Liver (tissue), 9 donors: ENCODE results near the gene TSHZ2. TPM values are rescaled to one million over a fixed set of nuclear protein-coding genes. Genes with fewer than 3 reads are reported as not detected.

Source experiments
- DNase-seq: peaks from one replicate; pipeline ENCODE4 v3.0.0-alpha.2; 2017; ENCODE audit warnings: low spot score
- H3K27ac ChIP-seq, 2 donors: one replicate each; pipeline ENCODE4 v1.7.0; 2013; ENCODE audit warnings: inconsistent platforms in 2 of 2, low read length in 2 of 2, control low read depth in 1 of 2, low read depth in 1 of 2, mild to moderate bottlenecking in 1 of 2
- H3K27me3 ChIP-seq, 4 donors: one replicate each; pipeline versions ENCODE4 v1.6.1 to v1.7.0; 2013; ENCODE audit warnings: low read length in 3 of 4, inconsistent platforms in 1 of 4, mild to moderate bottlenecking in 1 of 4, moderate library complexity in 1 of 4; ENCODE audit not compliant: control insufficient read depth in 4 of 4, insufficient read depth in 4 of 4
- H3K36me3 ChIP-seq, 4 donors: one replicate each; pipeline versions ENCODE4 v1.6.1 to v1.7.0; 2013; ENCODE audit warnings: low read length in 3 of 4, mild to moderate bottlenecking in 3 of 4, low read depth in 1 of 4, moderate library complexity in 1 of 4; ENCODE audit not compliant: control insufficient read depth in 4 of 4, insufficient read depth in 3 of 4
- H3K4me1 ChIP-seq, 4 donors: one replicate each; pipeline versions ENCODE4 v1.6.1 to v1.7.0; 2013; ENCODE audit warnings: low read length in 3 of 4, mild to moderate bottlenecking in 3 of 4, moderate library complexity in 1 of 4; ENCODE audit not compliant: control insufficient read depth in 4 of 4, insufficient read depth in 4 of 4
- H3K4me3 ChIP-seq, 3 donors: one replicate each; pipeline versions ENCODE4 v1.6.1 to v1.7.0; 2013; ENCODE audit warnings: low read length in 3 of 3, control low read depth in 1 of 3, low read depth in 1 of 3, mild to moderate bottlenecking in 1 of 3
- H3K9ac ChIP-seq, 2 donors: one replicate each; pipeline ENCODE4 v1.7.0; 2013; ENCODE audit warnings: low read length in 2 of 2, mild to moderate bottlenecking in 2 of 2, moderate library complexity in 2 of 2, control low read depth in 1 of 2, low read depth in 1 of 2
- H3K9me3 ChIP-seq, 4 donors: one replicate each; pipeline versions ENCODE4 v1.6.1 to v1.7.0; 2013; ENCODE audit warnings: low read length in 3 of 4; ENCODE audit not compliant: control insufficient read depth in 4 of 4
- EGR1 ChIP-seq, 2 donors: IDR thresholded peaks; 2 replicates each; pipeline ENCODE4 v1.6.1; 2016 to 2018; ENCODE audit warnings: antibody characterized with exemption in 2 of 2, low read depth in 2 of 2
- FOXA1 ChIP-seq: IDR thresholded peaks from 2 replicates; pipeline ENCODE4 v1.6.1; 2016; ENCODE audit warnings: antibody characterized with exemption
- FOXA2 ChIP-seq: IDR thresholded peaks from 2 replicates; pipeline ENCODE4 v1.6.1; 2016; ENCODE audit warnings: antibody characterized with exemption
- GABPA ChIP-seq, 2 donors: IDR thresholded peaks in 1 of 2; conservative IDR thresholded peaks in 1 of 2; 2 replicates each; pipeline ENCODE4 v1.6.1; 2016; ENCODE audit warnings: antibody characterized with exemption in 2 of 2, mild to moderate bottlenecking in 1 of 2, moderate library complexity in 1 of 2
- HNF4A ChIP-seq, 2 donors: conservative IDR thresholded peaks; 2 replicates each; pipeline ENCODE4 v1.6.1; 2016; ENCODE audit warnings: antibody characterized with exemption in 2 of 2, mild to moderate bottlenecking in 2 of 2
- HNF4G ChIP-seq: IDR thresholded peaks from 2 replicates; pipeline ENCODE4 v1.6.1; 2016; ENCODE audit warnings: antibody characterized with exemption
- JUND ChIP-seq, 2 donors: IDR thresholded peaks; 2 replicates each; pipeline ENCODE4 v1.6.1; 2016; ENCODE audit warnings: antibody characterized with exemption in 2 of 2
- NR2F2 ChIP-seq: IDR thresholded peaks from 2 replicates; pipeline ENCODE4 v1.6.1; 2016; ENCODE audit warnings: antibody characterized with exemption
- RAD21 ChIP-seq, 2 donors: IDR thresholded peaks; 2 replicates each; pipeline ENCODE4 v1.6.1; 2016; ENCODE audit warnings: antibody characterized with exemption in 2 of 2, mild to moderate bottlenecking in 2 of 2
- RXRA ChIP-seq, 2 donors: IDR thresholded peaks; 2 replicates each; pipeline ENCODE4 v1.6.1; 2017 to 2018; ENCODE audit warnings: antibody characterized with exemption in 2 of 2, mild to moderate bottlenecking in 1 of 2
- SP1 ChIP-seq: IDR thresholded peaks from 2 replicates; pipeline ENCODE4 v1.6.1; 2018; ENCODE audit warnings: antibody characterized with exemption, mild to moderate bottlenecking
- TAF1 ChIP-seq: conservative IDR thresholded peaks from 2 replicates; pipeline ENCODE4 v1.6.1; 2016; ENCODE audit warnings: antibody characterized with exemption, mild to moderate bottlenecking
- YY1 ChIP-seq: IDR thresholded peaks from 2 replicates; pipeline ENCODE4 v1.6.1; 2016; ENCODE audit warnings: antibody characterized with exemption, mild to moderate bottlenecking
- WGBS: extraction: QIAGEN DNeasy Blood & Tissue Kit; methylation state at CpG from one replicate; pipeline ENCODE4 v1.1.7; 2013; 5-methylcytosine and 5-hydroxymethylcytosine counted together
- polyA plus RNA-seq, 2 donors: library from polyadenylated mRNA; stranded (reverse) in 1 of 2; unstranded in 1 of 2; fragments of 200-250 nt in 1 of 2; fragments of >200 nt in 1 of 2; fragmentation: Nextera tagmentation in 1 of 2; extraction: Ambion mirVana in 1 of 2; gene quantifications; one replicate each; pipeline versions ENCODE4 v1.2.1 to v1.2.3, GENCODE V29; 2013 to 2015
- total RNA-seq, 2 donors: library from RNA; depleted of rRNA; stranded (reverse); fragments of >200 nt; gene quantifications; one replicate each; pipeline ENCODE4 v1.2.3, GENCODE V29; 2014
- TF ChIP-seq, protein P1 (sequence below): IDR thresholded peaks from 2 replicates; pipeline ENCODE4 v1.6.1; 2016; ENCODE audit warnings: antibody characterized with exemption
- TF ChIP-seq, protein P2 (sequence below): IDR thresholded peaks from 2 replicates; pipeline ENCODE4 v1.6.1; 2016; ENCODE audit warnings: antibody characterized with exemption
- TF ChIP-seq, protein P3 (sequence below): IDR thresholded peaks from 2 replicates; pipeline ENCODE4 v1.6.1; 2016; ENCODE audit warnings: antibody characterized with exemption, mild to moderate bottlenecking
- TF ChIP-seq, protein P4 (sequence below): fragments of 150-350 bp; IDR thresholded peaks from 2 replicates; pipeline ENCODE4 v1.5.1; 2017; ENCODE audit warnings: improper control_type of control experiment, low read depth, low read length; ENCODE audit not compliant: missing input control
- TF ChIP-seq, protein P5 (sequence below): IDR thresholded peaks from 2 replicates; pipeline ENCODE4 v1.6.1; 2016; ENCODE audit warnings: antibody characterized with exemption
- donor health status: healthy.
- donor health status: healthy.
- donor health status: healthy.
- donor health status: healthy.
- donor health status: healthy.

Gene TSHZ2
- total and polyA plus RNA-seq, 4 donors: 2.9 to 11.3 (median 7.8) TPM

DNA sequence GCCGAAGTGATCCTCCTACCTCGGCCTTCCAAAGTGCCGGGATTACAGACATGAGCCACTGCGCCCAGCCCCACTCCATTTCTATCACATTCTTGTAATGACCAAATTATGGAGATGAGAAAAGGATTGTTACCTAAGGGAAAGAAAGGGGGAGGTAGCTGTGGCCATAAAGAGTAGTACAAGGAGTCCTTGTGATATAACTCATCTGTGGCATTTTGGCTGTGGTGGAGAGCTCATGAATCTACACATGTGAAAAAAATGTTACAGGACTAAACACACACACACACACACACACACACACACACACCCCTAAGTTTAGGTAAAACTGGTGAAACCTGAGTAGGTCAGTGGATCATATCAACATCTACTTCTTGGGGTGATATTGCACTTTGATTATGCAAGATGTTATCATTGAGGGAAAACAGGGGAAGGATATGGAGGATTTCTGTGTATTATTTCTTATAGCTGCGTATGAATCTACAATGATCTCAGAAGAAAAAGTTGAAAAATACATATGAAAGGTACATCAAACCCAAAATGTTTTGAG is 251.5 kb downstream of the TSHZ2 start:
- 98% methylated on average over 5 of the region's 5 CpGs for WGBS
- Histone ChIP-seq H3K27me3 (no peaks in the 10 kb centered on the region), H3K9me3 (no peaks in the 10 kb centered on the region), H3K4me3 (no peak overlapping the region), H3K36me3 (no peaks in the 10 kb centered on the region), H3K4me1 (no peaks in the 10 kb centered on the region), H3K9ac (no peak overlapping the region), H3K27ac (no peak overlapping the region)
- TF ChIP-seq EGR1 (IDR thresholded peaks at IDR 0.05; ENCODE audit: low read depth in 2 of 2) (no peak), HNF4A (conservative IDR thresholded peaks at IDR 0.05) (no peak), SP1 (no peak), JUND (IDR thresholded peaks at IDR 0.05) (no peak), FOXA1 (no peak), YY1 (no peak), TAF1 (no peak)
- TF ChIP-seq, protein P1, sequence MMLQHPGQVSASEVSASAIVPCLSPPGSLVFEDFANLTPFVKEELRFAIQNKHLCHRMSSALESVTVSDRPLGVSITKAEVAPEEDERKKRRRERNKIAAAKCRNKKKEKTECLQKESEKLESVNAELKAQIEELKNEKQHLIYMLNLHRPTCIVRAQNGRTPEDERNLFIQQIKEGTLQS: no peak
- no peak for DNase-seq

DNA sequence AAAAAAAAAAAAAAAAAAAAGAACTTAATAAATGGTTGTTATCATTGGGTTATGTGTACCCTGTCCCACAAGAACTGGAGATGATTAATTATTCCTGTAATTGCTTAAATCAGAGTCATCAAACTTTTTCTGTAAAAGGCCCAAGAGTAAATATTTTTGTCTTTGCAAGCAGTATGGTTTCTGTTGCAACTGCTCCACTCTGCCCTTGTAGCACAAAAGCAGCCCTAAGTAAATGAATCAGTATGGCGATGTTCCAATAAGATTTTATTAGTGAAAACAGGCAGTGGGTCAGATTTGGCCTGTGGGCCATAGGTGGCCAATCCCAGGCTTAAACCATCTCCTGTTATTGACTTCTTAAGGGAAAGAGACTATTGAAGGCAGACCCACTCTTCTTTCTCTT is 252.7 kb downstream of the TSHZ2 start:
- no peak for DNase-seq
- WGBS: 94% methylated on average over 1 of the region's 1 CpG
- Histone ChIP-seq H3K4me1 (no peaks in the 10 kb centered on the region), H3K4me3 (no peak overlapping the region), H3K27ac (no peak overlapping the region), H3K27me3 (no peaks in the 10 kb centered on the region), H3K36me3 (no peaks in the 10 kb centered on the region), H3K9me3 (no peaks in the 10 kb centered on the region), H3K9ac (no peak overlapping the region)
- no peak for TF ChIP-seq GABPA (IDR thresholded peaks at IDR 0.05 in 1 of 2, conservative IDR thresholded peaks at IDR 0.05 in 1 of 2)
- no peak for TF ChIP-seq HNF4G
- TF ChIP-seq, protein P2, sequence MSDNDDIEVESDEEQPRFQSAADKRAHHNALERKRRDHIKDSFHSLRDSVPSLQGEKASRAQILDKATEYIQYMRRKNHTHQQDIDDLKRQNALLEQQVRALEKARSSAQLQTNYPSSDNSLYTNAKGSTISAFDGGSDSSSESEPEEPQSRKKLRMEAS: no peak
- no peak for TF ChIP-seq JUND (IDR thresholded peaks at IDR 0.05)
- no peak for TF ChIP-seq SP1
- TF ChIP-seq, protein P1: no peak
- no peak for TF ChIP-seq FOXA1
- no peak for TF ChIP-seq TAF1
- TF ChIP-seq HNF4A (conservative IDR thresholded peaks at IDR 0.05): no peak
- TF ChIP-seq FOXA2: no peak
- no peak for TF ChIP-seq RXRA (IDR thresholded peaks at IDR 0.05)
- no peak for TF ChIP-seq YY1
- TF ChIP-seq, protein P3, sequence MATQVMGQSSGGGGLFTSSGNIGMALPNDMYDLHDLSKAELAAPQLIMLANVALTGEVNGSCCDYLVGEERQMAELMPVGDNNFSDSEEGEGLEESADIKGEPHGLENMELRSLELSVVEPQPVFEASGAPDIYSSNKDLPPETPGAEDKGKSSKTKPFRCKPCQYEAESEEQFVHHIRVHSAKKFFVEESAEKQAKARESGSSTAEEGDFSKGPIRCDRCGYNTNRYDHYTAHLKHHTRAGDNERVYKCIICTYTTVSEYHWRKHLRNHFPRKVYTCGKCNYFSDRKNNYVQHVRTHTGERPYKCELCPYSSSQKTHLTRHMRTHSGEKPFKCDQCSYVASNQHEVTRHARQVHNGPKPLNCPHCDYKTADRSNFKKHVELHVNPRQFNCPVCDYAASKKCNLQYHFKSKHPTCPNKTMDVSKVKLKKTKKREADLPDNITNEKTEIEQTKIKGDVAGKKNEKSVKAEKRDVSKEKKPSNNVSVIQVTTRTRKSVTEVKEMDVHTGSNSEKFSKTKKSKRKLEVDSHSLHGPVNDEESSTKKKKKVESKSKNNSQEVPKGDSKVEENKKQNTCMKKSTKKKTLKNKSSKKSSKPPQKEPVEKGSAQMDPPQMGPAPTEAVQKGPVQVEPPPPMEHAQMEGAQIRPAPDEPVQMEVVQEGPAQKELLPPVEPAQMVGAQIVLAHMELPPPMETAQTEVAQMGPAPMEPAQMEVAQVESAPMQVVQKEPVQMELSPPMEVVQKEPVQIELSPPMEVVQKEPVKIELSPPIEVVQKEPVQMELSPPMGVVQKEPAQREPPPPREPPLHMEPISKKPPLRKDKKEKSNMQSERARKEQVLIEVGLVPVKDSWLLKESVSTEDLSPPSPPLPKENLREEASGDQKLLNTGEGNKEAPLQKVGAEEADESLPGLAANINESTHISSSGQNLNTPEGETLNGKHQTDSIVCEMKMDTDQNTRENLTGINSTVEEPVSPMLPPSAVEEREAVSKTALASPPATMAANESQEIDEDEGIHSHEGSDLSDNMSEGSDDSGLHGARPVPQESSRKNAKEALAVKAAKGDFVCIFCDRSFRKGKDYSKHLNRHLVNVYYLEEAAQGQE: no peak
- TF ChIP-seq, protein P4, sequence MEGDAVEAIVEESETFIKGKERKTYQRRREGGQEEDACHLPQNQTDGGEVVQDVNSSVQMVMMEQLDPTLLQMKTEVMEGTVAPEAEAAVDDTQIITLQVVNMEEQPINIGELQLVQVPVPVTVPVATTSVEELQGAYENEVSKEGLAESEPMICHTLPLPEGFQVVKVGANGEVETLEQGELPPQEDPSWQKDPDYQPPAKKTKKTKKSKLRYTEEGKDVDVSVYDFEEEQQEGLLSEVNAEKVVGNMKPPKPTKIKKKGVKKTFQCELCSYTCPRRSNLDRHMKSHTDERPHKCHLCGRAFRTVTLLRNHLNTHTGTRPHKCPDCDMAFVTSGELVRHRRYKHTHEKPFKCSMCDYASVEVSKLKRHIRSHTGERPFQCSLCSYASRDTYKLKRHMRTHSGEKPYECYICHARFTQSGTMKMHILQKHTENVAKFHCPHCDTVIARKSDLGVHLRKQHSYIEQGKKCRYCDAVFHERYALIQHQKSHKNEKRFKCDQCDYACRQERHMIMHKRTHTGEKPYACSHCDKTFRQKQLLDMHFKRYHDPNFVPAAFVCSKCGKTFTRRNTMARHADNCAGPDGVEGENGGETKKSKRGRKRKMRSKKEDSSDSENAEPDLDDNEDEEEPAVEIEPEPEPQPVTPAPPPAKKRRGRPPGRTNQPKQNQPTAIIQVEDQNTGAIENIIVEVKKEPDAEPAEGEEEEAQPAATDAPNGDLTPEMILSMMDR: no peak
- no peak for TF ChIP-seq EGR1 (IDR thresholded peaks at IDR 0.05; ENCODE audit: low read depth in 2 of 2)
- TF ChIP-seq, protein P5, sequence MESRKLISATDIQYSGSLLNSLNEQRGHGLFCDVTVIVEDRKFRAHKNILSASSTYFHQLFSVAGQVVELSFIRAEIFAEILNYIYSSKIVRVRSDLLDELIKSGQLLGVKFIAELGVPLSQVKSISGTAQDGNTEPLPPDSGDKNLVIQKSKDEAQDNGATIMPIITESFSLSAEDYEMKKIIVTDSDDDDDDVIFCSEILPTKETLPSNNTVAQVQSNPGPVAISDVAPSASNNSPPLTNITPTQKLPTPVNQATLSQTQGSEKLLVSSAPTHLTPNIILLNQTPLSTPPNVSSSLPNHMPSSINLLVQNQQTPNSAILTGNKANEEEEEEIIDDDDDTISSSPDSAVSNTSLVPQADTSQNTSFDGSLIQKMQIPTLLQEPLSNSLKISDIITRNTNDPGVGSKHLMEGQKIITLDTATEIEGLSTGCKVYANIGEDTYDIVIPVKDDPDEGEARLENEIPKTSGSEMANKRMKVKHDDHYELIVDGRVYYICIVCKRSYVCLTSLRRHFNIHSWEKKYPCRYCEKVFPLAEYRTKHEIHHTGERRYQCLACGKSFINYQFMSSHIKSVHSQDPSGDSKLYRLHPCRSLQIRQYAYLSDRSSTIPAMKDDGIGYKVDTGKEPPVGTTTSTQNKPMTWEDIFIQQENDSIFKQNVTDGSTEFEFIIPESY: no peak
- TF ChIP-seq NR2F2: no peak
- no peak for TF ChIP-seq RAD21 (IDR thresholded peaks at IDR 0.05)
